Measurements from ENCODE around the gene KHDC4. TPM values are rescaled to one million over a fixed set of nuclear protein-coding genes. Genes with fewer than 3 reads are reported as not detected.

Gene KHDC4
- total and polyA plus RNA-seq, 2 of the 13 experiments (the other 11 are each of a cell fraction or from before 2014, with no cell fraction given), result 33.5 to 92.0 TPM

- TF ChIP-seq, protein P1, sequence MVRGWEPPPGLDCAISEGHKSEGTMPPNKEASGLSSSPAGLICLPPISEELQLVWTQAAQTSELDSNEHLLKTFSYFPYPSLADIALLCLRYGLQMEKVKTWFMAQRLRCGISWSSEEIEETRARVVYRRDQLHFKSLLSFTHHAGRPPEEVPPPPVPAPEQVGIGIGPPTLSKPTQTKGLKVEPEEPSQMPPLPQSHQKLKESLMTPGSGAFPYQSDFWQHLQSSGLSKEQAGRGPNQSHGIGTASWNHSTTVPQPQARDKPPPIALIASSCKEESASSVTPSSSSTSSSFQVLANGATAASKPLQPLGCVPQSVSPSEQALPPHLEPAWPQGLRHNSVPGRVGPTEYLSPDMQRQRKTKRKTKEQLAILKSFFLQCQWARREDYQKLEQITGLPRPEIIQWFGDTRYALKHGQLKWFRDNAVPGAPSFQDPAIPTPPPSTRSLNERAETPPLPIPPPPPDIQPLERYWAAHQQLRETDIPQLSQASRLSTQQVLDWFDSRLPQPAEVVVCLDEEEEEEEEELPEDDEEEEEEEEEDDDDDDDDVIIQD (CRISPR knock-in tag; IDR thresholded peaks at IDR 0.05; ENCODE audit: low read depth), result peak; percentile 42; the same call in 1 of the 2 replicates
- TF ChIP-seq ZNF614 (CRISPR knock-in tag; IDR thresholded peaks at IDR 0.05; ENCODE audit: borderline replicate concordance) (peak; percentile 75; the same call in 1 of the 2 replicates), TRAFD1 (CRISPR knock-in tag; IDR thresholded peaks at IDR 0.05; ENCODE audit: borderline replicate concordance) (no peak), ZNF761 (CRISPR knock-in tag; conservative IDR thresholded peaks at IDR 0.05) (no peak), PHF5A (CRISPR knock-in tag; IDR thresholded peaks at IDR 0.05; ENCODE audit: low read depth, unreplicated experiment) (peak; percentile 46), ZNF570 (CRISPR knock-in tag; IDR thresholded peaks at IDR 0.05; ENCODE audit: borderline replicate concordance) (no peak), DDIT3 (CRISPR knock-in tag; IDR thresholded peaks at IDR 0.05) (no peak), HOXA5 (CRISPR knock-in tag; IDR thresholded peaks at IDR 0.05) (0 out of 2 replicates have a peak, but pooled peaks have one; percentile 41), PRDM10 (CRISPR knock-in tag; IDR thresholded peaks at IDR 0.05; ENCODE audit: low read depth) (peak; percentile 89), NCOA2 (CRISPR knock-in tag; IDR thresholded peaks at IDR 0.05) (no peak), ZNF563 (CRISPR knock-in tag; IDR thresholded peaks at IDR 0.05) (peak; percentile 73; the same call in 1 of the 2 replicates), ZNF296 (CRISPR knock-in tag; conservative IDR thresholded peaks at IDR 0.05) (no peak), SAP130 (CRISPR knock-in tag; IDR thresholded peaks at IDR 0.05; ENCODE audit: low read depth) (peak; percentile 55), PPARG (CRISPR knock-in tag; conservative IDR thresholded peaks at IDR 0.05) (0 out of 2 replicates have a peak, but pooled peaks have one; percentile 56), NR2F6 (IDR thresholded peaks at IDR 0.05) (no peak), NR2F6 (CRISPR knock-in tag; IDR thresholded peaks at IDR 0.05) (peak; percentile 30; the same call in 1 of the 2 replicates)
- TF ChIP-seq, protein P2, sequence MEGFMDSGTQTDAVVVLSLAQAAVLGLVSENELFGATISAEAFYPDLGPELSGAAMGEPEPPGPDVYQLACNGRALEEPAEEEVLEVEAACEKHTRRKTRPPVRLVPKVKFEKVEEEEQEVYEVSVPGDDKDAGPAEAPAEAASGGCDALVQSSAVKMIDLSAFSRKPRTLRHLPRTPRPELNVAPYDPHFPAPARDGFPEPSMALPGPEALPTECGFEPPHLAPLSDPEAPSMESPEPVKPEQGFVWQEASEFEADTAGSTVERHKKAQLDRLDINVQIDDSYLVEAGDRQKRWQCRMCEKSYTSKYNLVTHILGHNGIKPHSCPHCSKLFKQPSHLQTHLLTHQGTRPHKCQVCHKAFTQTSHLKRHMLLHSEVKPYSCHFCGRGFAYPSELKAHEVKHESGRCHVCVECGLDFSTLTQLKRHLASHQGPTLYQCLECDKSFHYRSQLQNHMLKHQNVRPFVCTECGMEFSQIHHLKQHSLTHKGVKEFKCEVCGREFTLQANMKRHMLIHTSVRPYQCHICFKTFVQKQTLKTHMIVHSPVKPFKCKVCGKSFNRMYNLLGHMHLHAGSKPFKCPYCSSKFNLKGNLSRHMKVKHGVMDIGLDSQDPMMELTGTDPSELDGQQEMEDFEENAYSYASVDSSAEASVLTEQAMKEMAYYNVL (CRISPR knock-in tag; IDR thresholded peaks at IDR 0.05; ENCODE audit: borderline replicate concordance), result no peak
- TF ChIP-seq, protein P3, sequence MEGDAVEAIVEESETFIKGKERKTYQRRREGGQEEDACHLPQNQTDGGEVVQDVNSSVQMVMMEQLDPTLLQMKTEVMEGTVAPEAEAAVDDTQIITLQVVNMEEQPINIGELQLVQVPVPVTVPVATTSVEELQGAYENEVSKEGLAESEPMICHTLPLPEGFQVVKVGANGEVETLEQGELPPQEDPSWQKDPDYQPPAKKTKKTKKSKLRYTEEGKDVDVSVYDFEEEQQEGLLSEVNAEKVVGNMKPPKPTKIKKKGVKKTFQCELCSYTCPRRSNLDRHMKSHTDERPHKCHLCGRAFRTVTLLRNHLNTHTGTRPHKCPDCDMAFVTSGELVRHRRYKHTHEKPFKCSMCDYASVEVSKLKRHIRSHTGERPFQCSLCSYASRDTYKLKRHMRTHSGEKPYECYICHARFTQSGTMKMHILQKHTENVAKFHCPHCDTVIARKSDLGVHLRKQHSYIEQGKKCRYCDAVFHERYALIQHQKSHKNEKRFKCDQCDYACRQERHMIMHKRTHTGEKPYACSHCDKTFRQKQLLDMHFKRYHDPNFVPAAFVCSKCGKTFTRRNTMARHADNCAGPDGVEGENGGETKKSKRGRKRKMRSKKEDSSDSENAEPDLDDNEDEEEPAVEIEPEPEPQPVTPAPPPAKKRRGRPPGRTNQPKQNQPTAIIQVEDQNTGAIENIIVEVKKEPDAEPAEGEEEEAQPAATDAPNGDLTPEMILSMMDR (CRISPR knock-in tag; IDR thresholded peaks at IDR 0.05), result peak; percentile 93
Observed at GRCh38 chr1:155938220-155938627, 4.0 kb upstream of the KHDC4 start (continued).
